NCI-H345 (cell line): ENCODE measurements around the gene TMUB1.

Source experiments
- DNase-seq: peaks from one replicate; lab custom pipeline; 2025; lab: John Stamatoyannopoulos, UW

The TMUB1 gene

DNA sequence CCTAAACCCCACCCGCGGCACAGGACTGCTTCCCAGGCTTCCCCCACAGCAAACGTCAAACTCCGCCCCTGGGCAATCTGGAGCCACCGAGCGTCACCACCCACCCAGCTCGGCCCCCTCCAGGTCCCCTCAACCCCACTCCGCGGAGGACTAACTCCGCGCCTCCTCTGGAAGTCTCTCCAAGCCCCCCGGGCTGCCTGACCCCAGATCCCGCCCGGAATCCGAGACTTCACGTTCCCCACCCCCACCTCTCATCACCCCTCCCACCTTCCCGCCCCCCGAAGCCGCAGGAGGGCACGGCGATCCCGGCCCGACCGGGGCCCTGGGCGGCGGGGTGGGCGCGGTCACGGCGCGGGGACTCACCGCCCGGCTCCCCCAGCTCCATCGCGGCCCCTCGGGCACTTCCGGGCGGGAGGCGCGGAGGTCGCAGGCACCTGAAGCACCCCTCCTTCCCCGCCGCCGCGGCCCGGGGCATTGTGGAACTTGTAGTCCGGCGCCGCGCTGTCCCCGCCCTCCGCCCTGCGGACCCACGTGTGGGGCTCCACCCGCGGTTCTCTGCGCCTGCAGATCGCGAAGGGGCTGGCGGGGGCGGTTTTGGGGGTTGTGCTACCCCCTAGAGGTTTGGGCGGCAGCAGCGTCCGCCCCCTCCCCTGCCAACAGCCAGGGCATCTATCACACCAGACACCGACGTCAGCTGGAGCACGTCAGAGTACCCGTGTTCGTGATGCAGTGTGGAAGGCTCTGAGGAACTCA is at the start of gene TMUB1:
TSS of gene TMUB1 (minus strand) at position 423 of the 753 bp plus-strand sequence. CDS start 930 bp downstream, outside the sequence.
- DNase-seq: peak; percentile 77

DNA sequence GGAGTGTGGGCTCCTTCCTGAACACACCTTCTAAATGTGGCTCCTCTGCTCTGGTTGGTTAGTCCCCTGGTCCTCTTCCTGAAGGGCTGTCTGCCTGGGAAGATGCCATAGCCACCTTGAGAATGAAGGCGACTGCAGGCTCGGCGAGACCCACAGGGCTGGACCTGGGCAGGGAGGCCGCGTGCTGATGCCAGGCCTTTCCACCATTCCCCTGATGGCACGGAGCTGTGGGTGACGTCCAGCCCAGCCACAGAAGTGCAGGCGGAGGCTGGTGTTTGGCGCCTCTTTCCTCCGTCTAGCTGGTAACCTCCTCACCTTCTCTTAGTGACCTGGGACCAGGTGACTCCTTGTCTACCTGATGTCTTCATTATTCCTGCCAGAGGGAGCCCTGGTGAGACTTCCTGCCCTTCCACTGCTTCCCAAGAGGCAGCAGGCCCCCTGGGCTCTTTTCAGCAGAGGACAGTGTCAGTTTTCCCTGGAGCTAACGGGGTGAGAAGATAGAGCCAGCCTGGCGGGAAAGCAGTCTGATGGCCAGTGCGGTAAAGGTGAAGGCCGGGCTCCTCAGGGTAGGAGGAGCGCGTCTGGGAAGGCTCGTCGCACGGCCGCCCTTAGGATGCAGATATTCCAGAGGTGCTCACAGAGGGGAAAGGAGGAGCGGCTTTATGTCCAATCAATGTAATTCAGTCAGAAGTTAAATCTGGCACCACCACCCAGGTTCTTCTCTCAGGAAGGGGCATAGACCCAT is 49.3 kb upstream of the TMUB1 start:
- DNase-seq: no peak

DNA sequence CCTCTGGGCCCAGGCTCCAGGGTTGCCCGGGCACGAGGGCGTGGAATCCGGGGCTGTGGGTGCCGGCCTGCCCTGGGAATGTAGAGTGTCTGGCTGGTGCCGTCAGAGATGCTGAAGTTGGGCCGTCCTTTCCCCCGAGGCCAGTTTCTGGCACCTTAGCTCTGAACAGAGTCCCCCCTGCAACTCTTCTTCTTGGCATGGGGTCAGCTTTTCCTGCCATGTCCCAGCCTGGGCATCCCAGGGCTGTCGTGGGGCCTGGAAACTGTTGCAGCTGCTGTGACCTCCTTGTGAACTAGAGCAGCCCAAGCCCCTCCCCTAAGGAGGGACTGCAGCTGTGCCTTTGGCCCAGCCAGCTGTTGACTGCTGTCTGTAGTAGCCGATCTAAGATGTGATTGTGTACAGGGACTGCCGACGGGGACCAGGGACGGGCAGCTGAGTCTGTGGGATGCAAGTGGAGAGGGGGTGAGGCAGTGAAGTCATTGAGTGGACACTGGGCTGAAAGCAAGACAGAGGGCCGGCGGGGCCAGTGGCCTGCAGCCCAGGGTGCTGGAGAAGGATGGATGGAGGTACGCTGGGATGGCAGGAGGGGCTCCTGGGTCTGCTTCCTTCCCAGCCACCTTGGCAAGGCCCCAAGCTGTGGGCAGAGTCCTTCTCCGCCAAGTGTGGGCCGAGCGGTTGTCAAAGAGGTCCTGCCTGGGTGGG is 48.5 kb upstream of the TMUB1 start:
- no peak for DNase-seq

GRCh38 chr7:151131224-151131591 is 47.9 kb upstream of the TMUB1 start:
- DNase-seq: no peak

- no peak for DNase-seq
Observed at GRCh38 chr7:151130741-151131157, 47.5 kb upstream of the TMUB1 start.

DNA sequence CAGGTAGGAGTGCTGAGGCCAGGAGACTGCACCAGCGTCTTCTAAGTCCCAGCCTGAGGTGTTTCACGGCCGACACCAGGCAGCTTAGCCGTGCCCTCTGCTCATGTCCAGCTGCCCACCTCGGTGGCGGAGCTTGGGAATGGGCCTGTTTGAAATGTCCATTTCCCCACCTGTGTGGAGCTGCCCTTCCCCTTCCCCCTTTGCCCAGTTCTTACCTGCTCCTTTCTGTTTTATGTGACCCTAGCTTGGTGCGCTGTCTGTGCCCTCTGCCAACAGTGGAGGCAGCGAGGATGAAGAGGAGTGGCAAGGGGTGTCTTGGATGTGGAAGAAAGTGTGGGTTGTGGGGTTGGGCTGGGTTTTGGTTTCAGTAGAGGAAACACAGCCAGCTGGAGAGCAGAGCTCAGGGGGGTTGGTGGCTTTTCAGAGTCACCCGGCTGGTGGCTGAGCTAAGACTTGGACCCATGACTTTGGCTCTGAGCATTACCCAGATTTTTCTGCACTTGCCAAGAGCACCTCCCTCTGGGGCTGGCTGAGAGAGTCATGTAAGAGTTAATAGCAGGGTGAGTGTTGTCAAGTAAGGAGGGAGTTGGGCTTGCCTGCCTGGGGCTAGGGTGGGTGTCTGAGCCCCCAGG is 46.8 kb upstream of the TMUB1 start:
- no peak for DNase-seq

DNA sequence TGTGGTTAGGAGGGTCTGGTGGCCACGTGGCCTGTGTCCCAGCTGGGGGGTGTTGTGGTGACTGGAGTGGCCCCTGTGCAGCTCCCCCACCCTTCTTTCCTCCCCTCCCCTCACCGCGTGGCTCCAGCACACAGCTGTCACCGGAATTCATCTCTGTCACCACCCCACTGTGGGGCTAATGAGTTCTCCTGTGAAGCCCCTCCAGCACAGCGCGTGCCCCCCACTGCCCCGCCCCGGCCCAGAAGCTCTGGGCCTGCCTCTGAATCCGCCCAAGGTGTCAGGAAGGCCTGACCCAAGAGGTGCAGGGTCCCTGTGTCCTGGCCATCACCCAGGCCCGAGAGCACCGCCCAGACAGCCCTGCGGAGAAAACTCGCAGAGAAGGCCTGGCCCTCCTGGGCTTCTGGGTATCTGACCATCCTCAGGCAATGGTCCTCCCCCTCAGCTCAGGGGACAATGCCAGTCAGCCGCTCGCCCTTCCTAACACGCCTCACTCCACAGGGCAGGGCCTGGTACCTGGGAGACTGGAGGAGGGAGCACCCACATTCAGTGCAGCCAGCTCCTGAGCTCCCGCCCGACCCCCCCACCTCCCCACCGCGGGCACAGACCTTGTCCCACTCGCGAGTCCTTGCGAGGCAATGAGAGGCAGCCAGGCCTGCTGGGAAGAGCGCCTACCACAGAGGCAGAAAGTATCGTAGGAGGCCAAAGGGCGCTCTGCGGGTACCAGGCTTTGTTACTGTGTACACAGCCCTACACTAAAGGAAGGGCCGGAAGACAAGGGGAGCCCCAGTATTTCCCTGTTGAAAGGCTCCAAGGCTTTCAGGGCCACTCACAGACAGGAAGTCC is 46.0 kb upstream of the TMUB1 start:
- DNase-seq: no peak

- no peak for DNase-seq
Observed at GRCh38 chr7:151128716-151129115, 45.4 kb upstream of the TMUB1 start.

DNA sequence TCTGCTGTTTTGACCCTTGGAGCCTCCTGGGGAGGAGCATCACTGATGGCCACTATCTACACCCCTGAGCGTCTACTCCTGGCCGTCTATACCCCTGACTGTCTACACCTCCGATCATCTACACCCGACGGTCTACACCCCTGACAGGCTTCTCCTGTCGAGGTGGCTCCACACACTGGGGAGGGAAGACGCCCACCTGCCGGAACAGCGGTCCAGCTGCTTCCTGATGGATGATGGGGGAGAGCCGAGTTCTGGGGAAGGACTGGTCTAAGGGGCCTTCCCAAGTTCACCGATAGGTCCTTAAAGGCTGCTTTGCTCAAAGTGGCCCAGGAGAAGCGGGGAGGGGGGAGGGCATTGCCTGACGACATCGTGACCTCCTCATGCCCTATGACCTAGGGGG is 44.9 kb upstream of the TMUB1 start:
- no peak for DNase-seq

DNA sequence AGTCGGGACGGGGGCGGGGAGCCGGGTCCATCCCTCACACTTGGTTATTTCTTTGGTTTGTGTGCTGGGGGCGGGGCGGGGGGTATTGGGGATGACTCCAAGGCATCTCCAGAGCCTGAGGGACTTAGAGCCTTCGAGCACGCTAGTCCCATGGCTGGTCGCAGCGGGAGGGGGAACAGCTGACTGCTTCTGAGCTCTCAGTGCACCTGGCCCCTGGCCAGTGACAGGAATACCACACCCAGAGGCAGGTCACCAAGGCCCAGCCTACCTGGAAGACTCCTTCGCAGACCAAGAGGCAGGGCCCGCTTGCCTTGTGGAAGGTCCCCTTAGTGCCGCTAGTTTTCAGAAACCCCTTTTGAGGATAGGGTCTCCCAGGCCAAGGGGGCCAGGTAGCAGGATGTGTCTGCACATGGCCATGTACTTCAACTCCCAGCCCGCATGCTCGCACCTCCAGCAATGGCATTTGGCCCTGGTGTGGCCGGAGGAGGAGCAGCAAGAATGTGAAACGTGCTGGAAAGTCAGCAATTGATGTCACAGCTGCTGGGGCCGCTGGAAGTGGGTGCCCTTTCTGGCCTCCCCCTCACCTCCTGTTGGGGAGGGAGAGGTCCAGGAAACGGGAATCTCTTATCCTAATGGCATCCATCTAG is 43.3 kb upstream of the TMUB1 start:
- no peak for DNase-seq

DNA sequence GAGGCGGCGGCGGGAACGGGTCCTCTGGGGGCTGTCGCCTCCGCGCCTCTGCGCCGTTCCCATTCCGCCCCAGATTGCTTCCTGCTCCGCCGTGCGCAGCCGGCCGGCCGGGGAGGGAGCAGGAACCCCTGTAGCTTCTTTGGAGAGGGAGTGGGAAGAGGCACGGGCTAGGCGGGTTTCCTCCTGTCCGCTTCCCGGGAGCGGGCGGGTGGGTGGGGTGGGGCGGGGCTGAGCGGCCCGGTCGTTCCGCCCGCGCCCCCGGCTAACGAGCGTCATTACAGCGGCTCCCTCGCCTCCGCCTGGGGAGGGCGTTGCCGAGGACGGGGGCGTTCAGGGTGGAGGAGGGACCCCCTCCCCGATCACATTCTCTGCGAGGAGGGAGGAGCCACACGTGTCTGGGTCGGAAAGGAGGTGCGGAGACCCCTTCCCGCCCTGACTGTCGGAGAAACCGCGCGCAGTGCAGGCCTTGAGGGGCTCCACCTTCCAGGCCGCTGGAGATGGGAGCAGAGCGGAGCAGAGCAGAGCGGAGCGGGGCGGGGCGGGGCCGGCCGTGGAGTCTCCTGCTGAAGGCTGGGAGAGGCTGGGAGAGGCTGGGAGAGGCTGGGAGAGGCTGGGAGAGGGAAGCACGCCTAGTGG is 42.7 kb upstream of the TMUB1 start:
- DNase-seq: peak; percentile 26

GRCh38 chr7:151125470-151125845 is 42.2 kb upstream of the TMUB1 start:
- DNase-seq: peak; percentile 26

DNA sequence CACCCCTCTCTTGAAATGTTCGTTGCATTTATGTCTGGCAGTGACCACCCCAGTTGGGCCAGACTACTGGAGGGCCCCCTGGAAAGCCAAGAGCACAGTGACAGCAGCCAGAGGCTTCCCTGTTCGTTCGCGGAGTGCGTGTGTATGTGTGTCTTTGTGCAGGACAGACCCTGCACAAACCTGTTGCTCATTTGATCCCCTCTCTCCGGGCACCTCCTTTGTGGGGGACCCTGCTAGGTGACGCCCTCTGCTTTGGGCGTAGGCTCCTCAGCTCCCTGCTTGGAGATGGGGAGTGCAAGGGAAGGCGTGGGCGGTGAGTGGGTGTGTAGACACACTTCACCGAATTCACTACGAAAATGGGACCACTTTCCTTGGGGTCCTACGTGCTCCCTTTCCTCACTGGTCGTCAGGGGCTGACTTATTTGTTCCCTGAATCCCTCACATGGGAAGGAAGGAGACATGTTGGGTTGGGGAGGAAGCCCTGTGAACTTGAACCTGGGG is 41.7 kb upstream of the TMUB1 start:
- DNase-seq: no peak

DNA sequence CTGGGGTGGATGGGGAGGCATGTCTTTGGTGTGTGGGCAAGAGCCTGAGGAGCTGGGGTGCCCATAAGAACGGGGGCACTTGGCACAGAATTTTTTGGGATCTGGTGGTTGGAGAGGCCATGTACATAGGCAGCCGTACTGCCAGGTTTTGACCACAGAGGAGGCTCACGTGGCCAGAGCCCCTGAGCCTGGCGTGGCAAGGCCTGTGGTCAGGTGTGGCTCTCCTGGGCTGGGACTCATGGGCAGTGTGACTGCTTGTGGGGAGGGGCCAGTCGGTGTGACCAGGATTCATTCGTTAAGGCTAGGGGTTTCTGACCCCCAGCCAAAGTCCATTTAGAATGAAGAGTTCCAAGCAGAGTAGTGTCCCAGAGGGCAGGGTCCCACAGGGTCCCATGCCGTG is 41.2 kb upstream of the TMUB1 start:
- DNase-seq: no peak

- peak; percentile 66 for DNase-seq
Observed at GRCh38 chr7:151123822-151124464, 40.6 kb upstream of the TMUB1 start.

DNA sequence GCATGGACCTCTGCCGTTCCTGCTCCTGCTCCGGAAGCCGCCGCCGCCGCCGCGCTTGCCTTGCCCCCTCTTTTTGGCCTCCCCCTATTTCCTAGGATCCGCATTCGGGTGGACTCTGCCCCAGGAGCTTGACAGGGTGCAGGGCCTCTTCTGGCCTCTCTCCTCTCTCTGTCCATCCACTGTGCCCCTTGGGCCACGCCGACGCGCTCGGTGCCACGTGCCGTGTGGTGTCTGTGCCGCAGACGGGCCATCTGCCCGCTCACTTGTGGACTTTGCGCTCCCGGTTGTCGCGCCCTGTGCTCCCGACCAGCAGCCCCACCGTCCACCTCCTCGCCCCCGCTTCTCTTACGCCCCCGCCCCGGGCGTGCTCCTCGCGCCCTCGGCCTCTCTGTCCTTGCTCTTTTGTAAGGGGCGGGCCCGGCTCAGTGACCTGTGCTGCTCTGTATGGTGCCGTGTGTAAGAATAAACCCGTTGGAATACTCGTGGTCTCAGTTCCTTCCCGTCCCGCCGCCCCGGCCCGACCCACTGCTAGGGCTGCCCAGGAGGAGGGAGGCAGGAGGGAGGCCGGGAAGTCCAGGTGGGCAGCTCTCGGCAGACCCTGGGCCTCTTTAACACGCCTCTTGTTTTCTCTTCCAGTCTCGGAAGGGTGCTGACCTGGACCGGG is 40.0 kb upstream of the TMUB1 start:
- no peak for DNase-seq

GRCh38 chr7:151122796-151123157 is 39.5 kb upstream of the TMUB1 start:
- DNase-seq: no peak

DNA sequence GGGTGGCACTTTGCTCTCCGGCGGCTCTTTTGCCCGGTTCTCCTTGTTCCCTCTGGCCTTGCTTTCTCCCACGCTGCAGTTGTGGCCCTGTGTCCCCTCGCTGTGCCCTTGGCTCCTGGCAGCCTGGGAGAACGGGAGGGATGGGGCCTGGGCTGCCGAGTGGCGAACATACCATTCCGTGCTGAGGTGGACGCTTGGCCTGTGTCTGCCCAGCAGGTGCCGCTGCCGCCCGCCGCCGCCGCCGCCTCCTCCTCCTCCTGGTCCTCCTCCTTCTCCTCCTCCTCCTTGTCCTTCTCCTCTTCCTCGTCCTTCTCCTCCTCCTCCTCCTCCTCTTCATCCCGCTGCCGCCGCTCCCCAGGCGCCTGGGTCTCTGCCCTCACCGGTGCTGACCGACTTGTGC is 39.0 kb upstream of the TMUB1 start:
- DNase-seq: no peak

- no peak for DNase-seq
Observed at GRCh38 chr7:151121380-151122170, 38.3 kb upstream of the TMUB1 start.
